HG03139 (cell line): ENCODE data around the gene BPIFB2.
"Not testable (repeated sequence)": the region's sequence is repeated elsewhere in the genome, so short reads cannot be mapped to it uniquely, and the experiment has no call there.

Experiments used
- ATAC-seq: cut with Tn5 transposase; IDR thresholded peaks from one replicate; pipeline ENCODE4 v1.9.1; 2021; ENCODE audit not compliant: unreplicated experiment

BPIFB2 gene

GRCh38 chr20:33007376-33008335 lies at the start of gene BPIFB2:
BPIFB2 (plus strand) TSS chr20:33007704; CDS start chr20:33008575, 871 bp downstream.
- no peak for ATAC-seq

- no peak for ATAC-seq
Measured at GRCh38 chr20:32958574-32958973, 48.9 kb upstream of the BPIFB2 start.

GRCh38 chr20:32959351-32960221 lies 47.9 kb upstream of the BPIFB2 start:
- no peak for ATAC-seq

- no peak for ATAC-seq
Measured at GRCh38 chr20:32960222-32960518, 47.3 kb upstream of the BPIFB2 start.

- no peak for ATAC-seq
Measured at GRCh38 chr20:32960849-32961731, 46.4 kb upstream of the BPIFB2 start.

GRCh38 chr20:32962053-32962452 lies 45.5 kb upstream of the BPIFB2 start:
- ATAC-seq: no peak

- not testable (repeated sequence) for ATAC-seq
Measured at GRCh38 chr20:32962646-32963045, 44.9 kb upstream of the BPIFB2 start.

GRCh38 chr20:32963176-32963575 lies 44.3 kb upstream of the BPIFB2 start:
- ATAC-seq: no peak

GRCh38 chr20:32964575-32964974 lies 42.9 kb upstream of the BPIFB2 start:
- ATAC-seq: no peak

- ATAC-seq: no peak
Measured at GRCh38 chr20:32965115-32965514, 42.4 kb upstream of the BPIFB2 start.

- no peak for ATAC-seq
Measured at GRCh38 chr20:32965581-32966373, 41.7 kb upstream of the BPIFB2 start.

- no peak for ATAC-seq
Measured at GRCh38 chr20:32966382-32966781, 41.1 kb upstream of the BPIFB2 start.

GRCh38 chr20:32966881-32967781 lies 40.4 kb upstream of the BPIFB2 start:
- ATAC-seq: no peak

- no peak for ATAC-seq
Measured at GRCh38 chr20:32967961-32968457, 39.5 kb upstream of the BPIFB2 start.

- ATAC-seq: no peak
Measured at GRCh38 chr20:32968478-32969241, 38.8 kb upstream of the BPIFB2 start.

- no peak for ATAC-seq
Measured at GRCh38 chr20:32969356-32970114, 38.0 kb upstream of the BPIFB2 start.
